Stimulated activated CD4-positive, alpha-beta T cell treated with anti-CD3 and anti-CD28 coated beads, Interleukin-1b, Interleukin-23, amount 100 ng/mL, for 48 hours (primary cell): Measurements from ENCODE around the gene PI4KA.
"Not testable (repeated sequence)": the region's sequence is repeated elsewhere in the genome, so short reads cannot be mapped to it uniquely, and the experiment has no call there.

Experiments
- DNase-seq: peaks from one replicate; pipeline ENCODE4 v3.0.0-alpha.2; 2020

The PI4KA gene

DNA sequence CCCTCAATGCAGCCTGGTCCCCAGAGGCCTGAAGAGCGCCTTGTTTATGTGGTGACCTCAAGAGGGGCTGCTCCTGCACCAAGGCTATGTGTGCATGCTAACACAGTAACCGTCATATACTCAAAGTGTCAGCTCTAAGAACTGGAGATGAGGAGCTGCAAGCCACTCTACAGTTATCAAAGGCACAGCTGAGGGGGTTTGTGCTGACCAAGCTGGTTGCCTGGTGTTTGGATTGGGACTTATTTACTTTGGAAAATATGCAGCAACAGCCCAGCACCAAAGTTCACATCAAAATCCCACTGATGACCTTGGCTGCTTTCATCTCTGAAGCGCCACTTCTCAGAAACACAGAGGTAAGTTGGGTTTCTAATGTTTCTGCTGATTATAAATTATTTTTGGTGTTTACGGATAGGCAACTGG, 84.8 kb downstream of the PI4KA start, which contains the start of gene SERPIND1:
TSS of gene SERPIND1 (plus strand) at position 321 of the 420 bp plus-strand sequence. CDS start 5,200 bp downstream, outside the sequence.
- DNase-seq: no peak

DNA sequence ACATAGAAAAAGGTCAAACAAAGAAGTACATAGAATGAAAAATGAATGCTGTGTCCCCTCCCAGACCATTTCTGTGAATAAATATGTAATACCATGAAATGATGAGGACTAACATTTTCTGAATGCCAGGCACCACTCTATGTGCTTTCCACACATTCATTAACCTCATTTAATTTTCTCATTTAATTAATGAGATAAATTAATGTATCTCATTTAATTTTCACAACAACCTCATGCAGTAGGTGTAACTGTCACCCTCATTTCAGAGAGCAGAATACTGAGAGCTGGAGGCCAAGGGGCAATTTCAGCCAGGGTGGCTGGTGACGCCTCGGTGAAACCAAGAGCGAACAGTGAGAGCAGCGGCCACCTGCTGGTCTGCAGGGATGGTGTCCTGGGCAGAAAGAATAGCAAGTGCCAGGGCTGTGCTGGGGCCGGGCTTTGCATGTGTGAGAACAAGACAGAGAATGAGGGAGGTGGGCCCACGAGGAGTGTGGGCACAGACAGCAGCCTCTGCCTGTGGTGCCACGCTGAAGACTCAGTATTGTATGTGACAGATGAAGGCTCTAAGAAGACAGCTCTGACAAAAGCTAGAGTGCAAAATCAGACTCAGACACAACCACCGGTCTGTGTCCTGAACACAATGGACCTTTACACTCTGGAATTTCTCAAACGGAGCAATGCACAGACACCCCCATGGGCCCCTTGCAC, 86.5 kb downstream of the PI4KA start:
- DNase-seq: no peak

DNA sequence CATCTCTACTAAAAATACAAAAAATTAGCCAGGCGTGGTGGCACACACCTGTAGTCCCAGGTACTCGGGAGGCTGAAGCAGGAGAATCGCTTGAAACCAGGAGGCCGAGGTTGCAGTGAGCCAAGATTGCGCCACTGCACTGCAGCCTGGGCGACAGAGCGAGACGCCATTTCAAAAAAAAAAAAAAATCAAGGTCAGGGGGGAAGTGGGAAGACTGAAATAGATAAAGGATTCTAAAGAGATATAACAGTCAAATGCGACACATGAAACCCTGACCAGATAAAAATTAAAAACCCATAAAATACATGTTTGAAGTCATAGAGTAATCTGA, 89.2 kb downstream of the PI4KA start:
- DNase-seq: not testable (repeated sequence)

DNA sequence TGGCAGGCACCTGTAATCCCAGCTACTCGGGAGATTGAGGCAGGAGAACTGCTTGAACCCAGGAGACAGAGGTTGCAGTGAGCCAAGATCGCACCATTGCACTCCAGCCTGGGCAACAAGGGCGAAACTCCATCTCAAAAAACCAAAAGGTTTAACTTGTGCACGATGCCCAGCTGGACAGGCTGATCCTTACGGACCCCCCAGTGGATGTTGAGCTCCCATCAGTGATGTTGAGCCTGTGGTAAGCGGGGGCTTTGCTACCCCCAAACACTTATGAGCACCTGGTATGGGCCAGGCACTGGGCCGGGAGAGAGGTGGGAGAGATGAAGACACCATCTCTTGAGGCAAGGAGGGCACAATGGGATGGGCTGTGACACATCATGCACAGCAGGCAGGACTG, 92.1 kb downstream of the PI4KA start:
- no peak for DNase-seq

DNA sequence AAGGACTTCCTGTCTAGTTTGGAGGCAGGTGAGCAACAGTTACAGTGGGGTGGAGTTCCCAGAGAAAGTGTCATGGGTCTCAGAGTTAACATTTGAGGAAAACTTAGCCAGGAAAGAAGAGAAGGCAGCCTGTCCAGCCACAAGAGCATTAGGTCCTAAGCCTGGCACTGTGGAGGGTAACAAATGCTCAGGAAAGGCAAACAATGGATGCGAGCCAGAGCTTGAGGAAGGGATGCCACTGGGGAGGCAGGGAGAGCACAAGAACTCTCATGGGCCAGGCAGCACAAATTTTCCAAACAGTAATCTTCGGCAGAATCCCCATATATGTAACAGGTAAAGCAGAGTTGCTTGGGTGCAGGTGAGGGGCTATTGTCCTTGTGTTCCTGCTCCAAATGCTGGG, 92.7 kb downstream of the PI4KA start:
- DNase-seq: no peak

GRCh38 chr22:20764729-20765128, 93.9 kb downstream of the PI4KA start:
- DNase-seq: no peak

DNA sequence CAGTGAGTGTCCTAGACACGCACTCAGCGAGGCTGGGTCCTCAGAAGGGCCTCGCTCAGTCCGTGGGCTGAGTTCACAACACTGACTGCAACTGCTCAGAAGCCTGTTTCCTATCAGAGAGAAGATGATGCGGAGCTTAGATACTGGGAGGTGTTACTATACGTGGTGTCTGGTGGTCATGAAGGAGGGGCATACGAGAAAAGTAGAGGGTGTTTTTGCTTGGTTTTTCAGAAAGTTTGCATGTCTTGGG, 94.2 kb downstream of the PI4KA start:
- DNase-seq: no peak

DNA sequence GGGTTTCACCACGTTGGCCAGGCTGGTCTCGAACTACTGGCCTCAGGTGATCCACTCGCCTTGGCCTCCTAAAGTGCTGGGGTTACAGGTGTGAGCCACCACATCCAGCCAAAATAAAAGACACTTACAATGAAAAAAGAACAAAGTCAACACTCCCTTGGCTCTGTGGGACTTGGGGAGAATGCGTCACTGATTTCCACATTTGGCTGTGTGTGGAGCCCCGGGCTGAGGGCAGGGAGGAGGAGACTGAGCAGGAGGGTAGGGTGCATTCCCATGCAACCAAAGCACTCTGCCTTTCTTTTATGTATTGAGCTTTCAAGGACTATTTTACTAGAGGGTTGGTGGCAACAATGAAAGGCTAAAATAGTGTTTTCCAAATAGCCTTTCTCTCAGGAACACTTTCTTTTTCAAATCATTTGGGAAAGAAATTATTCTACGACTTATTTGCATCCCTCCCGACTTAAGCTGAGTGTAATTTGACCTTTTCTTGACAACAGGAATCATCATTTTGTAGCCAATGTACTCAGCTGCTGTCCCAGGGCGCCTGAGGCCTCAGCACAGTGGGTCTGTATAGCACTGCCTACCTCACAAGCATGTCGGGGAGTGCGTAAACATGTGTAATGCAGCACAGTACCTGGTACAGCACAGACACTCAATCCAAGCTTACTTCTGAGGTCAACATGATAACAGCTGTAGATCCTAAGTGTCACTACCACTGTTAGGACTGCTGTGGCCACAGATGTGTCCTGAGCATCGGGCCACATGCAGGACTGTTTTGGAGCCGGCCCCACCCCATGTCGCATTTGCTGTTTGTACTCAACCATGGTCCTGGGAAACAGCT, 94.8 kb downstream of the PI4KA start:
- no peak for DNase-seq

DNA sequence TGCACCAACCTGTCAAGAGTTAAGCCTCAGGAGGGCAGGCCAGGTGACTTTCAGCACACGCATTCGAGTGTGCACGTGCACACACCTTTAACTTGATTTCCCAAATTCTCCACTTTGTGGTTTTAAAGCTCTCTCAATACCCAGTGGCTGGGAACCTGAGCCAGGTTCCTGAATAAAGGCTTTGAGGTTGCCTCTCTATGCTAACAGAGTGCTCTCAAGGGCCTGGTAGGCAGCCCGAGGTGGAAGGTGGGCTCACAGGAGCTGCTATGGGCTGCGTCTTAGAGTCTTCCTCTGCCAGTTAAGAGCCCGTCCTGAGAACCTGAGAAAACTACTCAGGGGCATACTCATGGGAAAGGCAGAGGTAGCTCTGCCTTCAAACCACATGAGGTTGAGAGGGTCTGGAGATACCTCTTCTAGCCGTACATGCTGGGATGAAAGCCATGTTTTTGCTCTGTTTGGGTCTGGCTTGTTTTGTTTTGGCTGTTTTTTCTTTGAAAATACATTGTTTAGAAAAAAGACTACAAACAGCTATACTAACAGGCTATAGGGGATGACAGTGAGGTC, 96.3 kb downstream of the PI4KA start:
- no peak for DNase-seq

DNA sequence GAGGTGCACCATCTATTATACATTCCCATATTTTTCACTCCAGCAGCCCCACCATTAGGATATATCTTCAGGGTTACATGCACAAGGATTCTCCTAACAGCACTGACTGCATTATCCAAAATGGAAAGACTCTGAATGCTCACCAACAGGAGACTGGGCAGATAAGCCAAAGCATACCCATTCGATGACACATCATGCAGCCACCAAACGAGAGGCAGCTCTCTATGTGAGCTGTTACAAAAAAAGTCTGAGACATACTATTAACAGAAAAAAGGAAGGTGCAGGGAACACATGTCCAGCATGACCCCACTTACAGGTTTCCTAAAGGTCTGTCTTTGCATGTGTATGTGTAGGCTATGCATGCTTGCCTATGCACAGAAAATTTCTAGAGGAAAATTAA, 97.1 kb downstream of the PI4KA start:
- no peak for DNase-seq

DNA sequence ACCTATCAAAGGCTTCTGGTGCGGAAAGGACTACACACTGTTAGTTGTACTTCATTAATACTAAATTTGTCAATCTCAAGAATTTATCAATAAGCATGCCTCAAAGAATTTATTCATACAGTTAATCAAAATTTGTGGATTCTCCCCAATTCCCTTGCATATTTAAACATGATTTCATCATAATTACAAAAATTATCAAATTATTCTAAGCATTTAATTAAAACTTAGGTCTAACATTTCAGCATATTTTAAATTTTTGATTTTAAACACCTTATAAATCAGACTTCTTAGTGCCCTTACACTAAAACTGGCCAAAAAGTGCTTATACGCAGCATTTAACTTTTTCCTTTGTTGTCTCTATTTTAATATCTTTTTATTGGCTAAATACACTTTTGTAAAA, 98.5 kb downstream of the PI4KA start:
- DNase-seq: no peak

- DNase-seq: no peak
These were observed 99.9 kb downstream of the PI4KA start for GRCh38 chr22:20758688-20759087.

DNA sequence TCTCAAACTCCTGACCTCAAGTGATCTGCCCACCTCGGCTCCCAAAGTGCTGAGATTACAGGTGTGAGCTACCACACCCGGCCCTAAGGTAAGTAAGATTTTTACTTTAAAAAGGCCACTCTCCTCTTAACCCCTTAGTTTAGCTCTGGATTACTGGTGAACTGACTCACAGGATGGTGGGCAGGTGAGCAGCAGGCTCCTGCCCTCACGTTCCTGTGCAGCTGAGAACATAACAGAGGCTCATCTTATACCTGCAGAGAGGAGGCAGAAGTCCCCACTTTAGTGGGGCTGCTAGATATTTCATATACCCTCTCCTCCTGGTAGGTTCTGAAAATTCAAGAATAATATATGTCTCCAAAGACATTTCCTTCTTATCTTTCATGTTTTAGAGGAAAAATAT, 101.8 kb downstream of the PI4KA start:
- no peak for DNase-seq

DNA sequence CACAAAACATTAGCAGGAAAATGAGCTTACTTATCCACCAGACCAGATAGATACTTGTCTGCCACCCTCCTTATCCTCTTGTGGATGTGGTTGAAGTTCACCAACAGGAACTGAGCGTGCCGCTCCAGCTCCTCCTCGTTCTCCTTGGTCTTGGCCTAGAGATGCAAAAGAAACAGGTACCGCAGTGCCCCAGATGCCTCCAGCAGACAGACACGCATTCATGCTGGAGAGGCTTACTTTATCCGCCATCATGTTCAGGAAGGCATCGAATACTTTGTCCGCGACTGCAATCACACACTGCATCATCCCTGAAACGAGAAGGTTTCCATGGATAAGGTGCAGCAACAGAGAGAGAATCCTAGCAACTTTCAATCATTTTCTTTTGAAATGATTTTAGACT, 105.7 kb downstream of the PI4KA start:
- no peak for DNase-seq

GRCh38 chr22:20752104-20752741, 106.4 kb downstream of the PI4KA start:
- no peak for DNase-seq

DNA sequence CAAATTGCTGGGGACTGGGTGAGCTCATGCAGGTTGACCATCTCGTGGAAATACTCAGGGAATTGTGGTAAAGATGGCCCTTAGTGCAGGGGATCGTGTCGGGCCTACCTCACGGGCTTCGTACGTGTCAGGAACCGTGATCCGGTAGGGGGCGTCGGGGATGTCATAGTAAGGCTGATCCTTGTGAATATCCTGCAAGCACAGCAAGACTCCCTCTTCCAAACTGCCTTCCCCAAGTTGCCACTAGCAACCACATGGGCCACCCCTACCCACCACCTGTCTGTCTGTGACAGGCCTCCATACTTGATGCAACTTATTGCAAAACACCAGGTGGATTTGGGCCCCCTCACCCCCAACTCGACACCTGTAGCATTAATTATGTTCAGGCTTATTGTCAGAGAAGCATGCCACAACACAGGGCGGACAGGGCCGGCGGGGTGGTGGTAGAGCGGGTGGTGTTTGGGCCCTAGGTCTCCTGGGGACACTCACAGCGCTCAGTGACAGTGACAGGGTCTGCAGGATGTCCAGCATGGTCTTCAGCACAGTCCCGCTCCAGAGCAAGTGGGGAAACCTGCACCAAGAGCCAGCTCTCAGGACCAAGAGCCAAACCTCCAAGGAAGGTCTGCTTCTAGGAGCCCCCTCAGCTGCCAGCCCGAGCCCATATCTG, 107.3 kb downstream of the PI4KA start:
- no peak for DNase-seq

- DNase-seq: peak; percentile 29
These were observed 108.0 kb downstream of the PI4KA start for GRCh38 chr22:20750461-20751184.

GRCh38 chr22:20749453-20749852, 109.2 kb downstream of the PI4KA start:
- no peak for DNase-seq

DNA sequence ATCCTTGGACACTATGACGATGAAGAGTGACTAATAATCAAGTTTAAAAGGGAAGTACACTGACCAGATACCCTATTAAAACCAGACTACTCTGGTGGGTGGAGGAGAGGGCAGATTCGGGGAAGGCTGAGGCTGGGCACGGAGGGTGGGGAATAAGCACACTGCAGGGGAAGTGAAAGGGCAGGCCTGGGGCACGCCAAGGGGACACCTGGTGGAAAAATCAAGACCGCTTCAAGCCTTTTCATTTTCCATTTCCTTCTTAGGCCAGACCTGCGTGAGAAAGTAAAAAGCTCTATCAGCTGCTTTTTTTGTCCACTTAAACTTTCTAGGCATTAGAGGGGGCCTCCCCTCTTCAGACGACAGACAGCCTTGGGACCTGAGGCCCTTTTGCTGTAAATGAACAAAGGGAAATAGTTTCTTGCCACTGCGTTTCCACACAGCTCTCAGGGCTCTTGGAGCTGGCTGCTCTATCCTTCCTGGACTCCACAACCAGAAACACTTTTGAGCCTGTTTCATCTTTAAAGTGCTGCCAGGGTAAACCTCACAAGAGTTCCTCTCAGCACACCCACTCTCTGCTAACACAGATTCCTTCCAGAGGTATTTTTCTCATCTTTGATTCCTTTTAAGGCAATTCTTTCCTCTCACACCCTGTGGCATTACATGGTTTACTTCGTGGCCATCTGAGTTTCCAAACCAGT, 109.7 kb downstream of the PI4KA start:
- DNase-seq: no peak

DNA sequence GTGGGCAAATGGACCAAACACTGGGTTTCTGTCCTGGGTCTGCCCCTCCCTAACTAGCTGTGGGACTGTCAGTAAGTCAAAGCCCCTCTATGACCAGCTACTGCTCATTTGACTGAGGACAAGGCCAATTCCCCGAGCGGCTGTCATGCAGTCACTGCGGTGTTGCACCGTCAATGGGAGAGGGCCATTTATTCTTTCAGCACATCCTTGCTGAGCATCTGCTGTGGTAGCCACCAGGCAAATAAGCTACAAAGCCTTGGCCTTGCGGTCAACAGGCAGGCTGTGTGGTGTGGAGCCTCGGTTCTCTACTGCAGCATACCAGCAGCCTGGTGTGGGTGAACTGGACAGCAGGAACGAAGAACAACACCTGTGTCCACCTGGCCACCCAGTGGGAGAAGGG, 110.5 kb downstream of the PI4KA start:
- DNase-seq: no peak

GRCh38 chr22:20747223-20747622, 111.4 kb downstream of the PI4KA start:
- no peak for DNase-seq
